WERI-Rb-1 (cell line): ENCODE measurements around the gene PCDH1.

Source experiments
- DNase-seq: peaks from one replicate; pipeline ENCODE4 v3.0.0-alpha.2; 2020
- H3K27ac ChIP-seq: fragments of 250-450 bp; sonication (Bioruptor Pico); 2 replicates; pipeline ENCODE4 v1.5.1; 2020; ENCODE audit warnings: mild to moderate bottlenecking, moderate library complexity
- H3K27me3 ChIP-seq: fragments of 250-450 bp; sonication (Bioruptor Pico); 2 replicates; pipeline ENCODE4 v1.5.1; 2021; ENCODE audit warnings: mild to moderate bottlenecking, low read depth, moderate library complexity; ENCODE audit not compliant: insufficient read depth, severe bottlenecking
- H3K36me3 ChIP-seq: fragments of 250-450 bp; sonication (Bioruptor Pico); 2 replicates; pipeline ENCODE4 v1.5.1; 2020; ENCODE audit warnings: mild to moderate bottlenecking, moderate library complexity
- H3K4me3 ChIP-seq: 2 replicates; pipeline ENCODE4 v1.5.1; 2011; ENCODE audit warnings: low read depth, mild to moderate bottlenecking, control low read depth, low read length
- H3K9me3 ChIP-seq: fragments of 250-450 bp; sonication (Bioruptor Pico); 2 replicates; pipeline ENCODE4 v1.5.1; 2021; ENCODE audit warnings: mild to moderate bottlenecking, moderate library complexity; ENCODE audit not compliant: severe bottlenecking
- CTCF ChIP-seq: IDR thresholded peaks from 2 replicates; pipeline ENCODE4 v1.5.1; 2011; ENCODE audit warnings: low read depth, mild to moderate bottlenecking, control low read depth, inconsistent platforms, low read length

Gene PCDH1

GRCh38 chr5:141868541-141868940 lies 9.7 kb downstream of the PCDH1 start:
- H3K4me3 ChIP-seq: no peak overlapping the region
- no peak overlapping the region for H3K27ac ChIP-seq
- TF ChIP-seq CTCF: no peak
- DNase-seq: no peak
- no peaks in the 10 kb centered on the region for H3K36me3 ChIP-seq
- no peaks in the 10 kb centered on the region for H3K9me3 ChIP-seq
- no peaks in the 10 kb centered on the region for H3K27me3 ChIP-seq

- Histone ChIP-seq H3K36me3 (no peaks in the 10 kb centered on the region), H3K27me3 (no peaks in the 10 kb centered on the region), H3K27ac (no peak overlapping the region), H3K4me3 (no peak overlapping the region), H3K9me3 (no peaks in the 10 kb centered on the region)
- no peak for DNase-seq
- no peak for TF ChIP-seq CTCF
Measured at GRCh38 chr5:141867651-141868050, 10.6 kb downstream of the PCDH1 start.

GRCh38 chr5:141867139-141867538 lies 11.1 kb downstream of the PCDH1 start:
- DNase-seq: no peak
- Histone ChIP-seq H3K9me3 (no peaks in the 10 kb centered on the region), H3K27ac (no peak overlapping the region), H3K36me3 (no peaks in the 10 kb centered on the region), H3K4me3 (no peak overlapping the region), H3K27me3 (no peaks in the 10 kb centered on the region)
- no peak for TF ChIP-seq CTCF

GRCh38 chr5:141866096-141866495 lies 12.1 kb downstream of the PCDH1 start:
- TF ChIP-seq CTCF: no peak
- Histone ChIP-seq H3K4me3 (no peak overlapping the region), H3K27me3 (no peaks in the 10 kb centered on the region), H3K9me3 (no peaks in the 10 kb centered on the region), H3K27ac (no peak overlapping the region), H3K36me3 (no peaks in the 10 kb centered on the region)
- no peak for DNase-seq

- no peak for TF ChIP-seq CTCF
- Histone ChIP-seq H3K9me3 (no peaks in the 10 kb centered on the region), H3K27me3 (no peaks in the 10 kb centered on the region), H3K4me3 (no peak overlapping the region), H3K36me3 (no peaks in the 10 kb centered on the region), H3K27ac (no peak overlapping the region)
- no peak for DNase-seq
Measured at GRCh38 chr5:141865406-141865805, 12.8 kb downstream of the PCDH1 start.
